Activated naive CD8-positive, alpha-beta T cell treated with anti-CD3 and anti-CD28 coated beads, Interleukin-2, amount 10 ng/mL, durations not matched to agents 7 days and 5 days (primary cell): ENCODE results near the gene TPBG. TPM values are rescaled to one million over a fixed set of nuclear protein-coding genes. Genes with fewer than 3 reads are reported as not detected.

Experiments
- ATAC-seq: fragments of 150-1000 bp; cut with Tn5 transposase; one replicate; pipeline ENCODE4 v1.10.0; 2021; ENCODE audit warnings: low read depth, moderate library complexity
- POLR2A ChIA-PET: fragments of 350-600 bp; sonication (Branson Sonifier 250); formaldehyde crosslinking; loops from one replicate; lab custom pipeline; 2021; ENCODE audit warnings: antibody characterized with exemption; lab: Charles Lee
- DNase-seq: peaks from one replicate; pipeline ENCODE4 v3.0.0; 2021
- H3K27ac Mint-ChIP-seq: one replicate; pipeline ENCODE4 v1.8.0; 2022; ENCODE audit warnings: mild to moderate bottlenecking, mixed read lengths
- H3K27me3 Mint-ChIP-seq: one replicate; pipeline ENCODE4 v1.8.0; 2022; ENCODE audit warnings: mild to moderate bottlenecking, moderate library complexity, mixed read lengths
- H3K36me3 Mint-ChIP-seq: one replicate; pipeline ENCODE4 v1.8.0; 2021; ENCODE audit warnings: mild to moderate bottlenecking, mixed read lengths
- H3K4me1 Mint-ChIP-seq: one replicate; pipeline ENCODE4 v1.8.0; 2021; ENCODE audit warnings: mixed read lengths
- H3K4me3 Mint-ChIP-seq: one replicate; pipeline ENCODE4 v1.8.0; 2022; ENCODE audit warnings: mild to moderate bottlenecking, moderate library complexity, mixed read lengths
- H3K9me3 Mint-ChIP-seq: one replicate; pipeline ENCODE4 v1.8.0; 2021; ENCODE audit warnings: mixed read lengths
- total RNA-seq, 2 experiments: library from RNA; stranded (reverse); gene quantifications; one replicate each; pipeline ENCODE4 v1.2.3, GENCODE V29; 2021

TPBG gene, protein sequence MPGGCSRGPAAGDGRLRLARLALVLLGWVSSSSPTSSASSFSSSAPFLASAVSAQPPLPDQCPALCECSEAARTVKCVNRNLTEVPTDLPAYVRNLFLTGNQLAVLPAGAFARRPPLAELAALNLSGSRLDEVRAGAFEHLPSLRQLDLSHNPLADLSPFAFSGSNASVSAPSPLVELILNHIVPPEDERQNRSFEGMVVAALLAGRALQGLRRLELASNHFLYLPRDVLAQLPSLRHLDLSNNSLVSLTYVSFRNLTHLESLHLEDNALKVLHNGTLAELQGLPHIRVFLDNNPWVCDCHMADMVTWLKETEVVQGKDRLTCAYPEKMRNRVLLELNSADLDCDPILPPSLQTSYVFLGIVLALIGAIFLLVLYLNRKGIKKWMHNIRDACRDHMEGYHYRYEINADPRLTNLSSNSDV
- under 1 TPM; 0.11 to 0.17 TPM for total RNA-seq

DNA sequence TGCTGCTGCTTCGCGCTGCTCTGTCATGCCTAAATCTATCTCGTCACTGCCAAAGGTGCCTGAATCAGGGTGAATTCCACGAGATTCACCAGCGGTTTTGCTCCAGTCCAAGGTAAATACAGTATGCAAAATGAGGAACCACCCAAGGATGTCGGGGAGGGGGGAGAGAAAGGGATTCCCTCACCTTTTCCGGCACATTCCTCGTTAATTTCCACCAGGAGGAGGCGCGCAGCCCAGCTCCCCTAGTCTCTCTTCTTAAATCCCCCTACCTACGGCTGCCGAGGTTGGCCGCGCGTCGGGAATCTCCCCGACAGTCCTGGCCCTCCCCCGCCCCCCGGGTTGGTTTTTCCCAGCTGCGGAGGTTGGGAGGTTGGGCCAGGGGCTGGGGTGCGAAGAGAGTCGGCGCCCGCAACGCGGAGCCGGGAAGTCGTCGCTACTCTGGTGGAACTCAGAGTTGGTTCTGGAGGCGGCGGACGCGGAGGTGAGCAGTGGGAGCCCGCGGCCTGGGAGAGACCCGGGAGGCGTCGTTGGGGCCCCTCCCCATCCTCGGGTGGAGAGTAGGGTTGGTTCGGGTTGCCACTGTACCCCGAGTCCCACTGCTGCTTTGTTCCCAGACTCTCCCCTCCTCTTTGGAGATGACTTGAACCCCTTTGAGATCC is at the start of gene TPBG:
Gene TPBG (plus strand): TSS at position 390 of the 659 bp plus-strand sequence. CDS start 1,145 bp downstream, outside the sequence.
- POLR2A ChIA-PET: no interaction called here
- Mint-ChIP-seq H3K27me3 (peaks cover 55% of the 10 kb centered on the region), H3K4me3 (peak within 1 kb of the TSS; percentile 79), H3K27ac (peak within 1 kb of the TSS; percentile 48), H3K4me1 (peaks cover 6% of the 10 kb centered on the region), H3K36me3 (no peaks in the 10 kb centered on the region), H3K9me3 (no peaks in the 10 kb centered on the region)
- ATAC-seq: no peak
- peak; percentile 28 for DNase-seq

DNA sequence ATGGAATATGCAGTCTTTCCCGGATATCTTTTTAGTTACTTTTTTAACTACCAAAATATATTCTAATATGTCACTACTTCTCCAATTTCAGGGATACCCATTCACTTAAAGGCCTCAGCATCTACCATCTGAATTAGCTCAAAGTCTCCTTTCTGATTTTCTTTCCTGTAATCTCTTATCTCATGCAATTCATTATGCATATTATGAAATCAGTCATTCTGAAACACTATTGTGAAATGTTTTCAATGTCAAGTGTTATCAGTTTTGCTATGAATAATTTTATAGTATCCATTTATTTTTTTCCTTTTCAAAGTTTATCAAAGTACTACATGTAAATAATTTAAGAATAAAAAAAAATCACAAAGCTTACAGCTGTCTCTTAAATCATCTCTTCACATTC is 41.2 kb upstream of the TPBG start:
- ATAC-seq: no peak
- no peak for DNase-seq
- Mint-ChIP-seq H3K27ac (no peak overlapping the region), H3K9me3 (no peaks in the 10 kb centered on the region), H3K4me1 (no peaks in the 10 kb centered on the region), H3K36me3 (no peaks in the 10 kb centered on the region), H3K27me3 (peaks cover 3% of the 10 kb centered on the region), H3K4me3 (no peak overlapping the region)
- POLR2A ChIA-PET: no interaction called here

DNA sequence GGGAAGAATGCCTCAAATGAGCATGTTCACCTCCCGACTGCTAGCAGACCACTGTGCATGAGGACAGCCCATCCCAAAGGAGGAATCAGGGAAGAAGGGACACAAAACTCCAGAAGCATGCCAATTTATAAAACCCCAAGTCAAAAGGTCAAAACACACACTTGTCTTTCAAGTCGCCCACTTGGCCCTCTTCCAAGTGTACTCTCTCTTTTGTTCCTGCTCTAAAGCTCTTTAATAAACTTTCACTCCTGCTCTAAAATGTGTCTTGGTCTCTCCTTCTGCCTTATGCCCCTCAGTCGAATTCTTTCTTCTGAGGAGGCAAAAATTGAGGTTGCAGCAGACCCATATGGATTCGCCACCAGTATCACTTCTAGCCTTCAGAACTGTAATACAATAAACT is 33.9 kb upstream of the TPBG start:
- H3K9me3 Mint-ChIP-seq: no peaks in the 10 kb centered on the region
- no peaks in the 10 kb centered on the region for H3K27me3 Mint-ChIP-seq
- H3K4me1 Mint-ChIP-seq: no peaks in the 10 kb centered on the region
- no peaks in the 10 kb centered on the region for H3K36me3 Mint-ChIP-seq
- ATAC-seq: no peak
- H3K4me3 Mint-ChIP-seq: no peak overlapping the region
- DNase-seq: no peak
- POLR2A ChIA-PET: no interaction called here
- H3K27ac Mint-ChIP-seq: no peak overlapping the region

DNA sequence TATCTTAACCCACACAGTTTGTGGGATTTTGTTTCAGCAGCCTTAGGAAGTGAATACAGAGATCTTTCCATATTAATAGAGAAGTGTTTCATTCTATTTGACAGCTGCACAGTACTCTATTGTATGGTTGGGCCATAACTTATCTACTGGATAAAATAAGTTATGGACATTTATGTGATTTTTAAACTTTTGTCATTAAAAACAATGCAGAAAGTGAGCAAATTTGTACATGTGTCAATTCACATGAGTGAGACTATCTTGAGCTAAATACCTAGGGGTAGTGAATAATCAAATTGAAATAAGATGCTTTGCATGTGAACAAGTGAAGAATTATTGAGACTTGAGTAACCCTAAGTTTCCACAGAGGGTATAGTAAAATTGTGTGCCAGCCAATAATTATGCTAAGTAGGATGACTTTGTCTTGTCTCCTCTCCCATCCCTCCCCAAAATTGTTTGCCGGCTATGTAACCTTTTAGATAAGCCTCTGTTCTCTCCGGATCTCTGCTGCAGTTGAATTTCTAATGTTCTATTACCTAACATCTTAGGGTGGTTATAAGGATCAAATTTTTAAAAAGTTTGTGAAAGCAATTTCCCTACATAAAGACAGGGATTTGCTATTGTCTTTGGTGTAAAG is 33.3 kb upstream of the TPBG start:
- H3K27ac Mint-ChIP-seq: no peak overlapping the region
- H3K36me3 Mint-ChIP-seq: no peaks in the 10 kb centered on the region
- no peaks in the 10 kb centered on the region for H3K27me3 Mint-ChIP-seq
- POLR2A ChIA-PET: no interaction called here
- no peak overlapping the region for H3K4me3 Mint-ChIP-seq
- no peaks in the 10 kb centered on the region for H3K4me1 Mint-ChIP-seq
- ATAC-seq (no peak), DNase-seq (no peak)
- H3K9me3 Mint-ChIP-seq: no peaks in the 10 kb centered on the region

DNA sequence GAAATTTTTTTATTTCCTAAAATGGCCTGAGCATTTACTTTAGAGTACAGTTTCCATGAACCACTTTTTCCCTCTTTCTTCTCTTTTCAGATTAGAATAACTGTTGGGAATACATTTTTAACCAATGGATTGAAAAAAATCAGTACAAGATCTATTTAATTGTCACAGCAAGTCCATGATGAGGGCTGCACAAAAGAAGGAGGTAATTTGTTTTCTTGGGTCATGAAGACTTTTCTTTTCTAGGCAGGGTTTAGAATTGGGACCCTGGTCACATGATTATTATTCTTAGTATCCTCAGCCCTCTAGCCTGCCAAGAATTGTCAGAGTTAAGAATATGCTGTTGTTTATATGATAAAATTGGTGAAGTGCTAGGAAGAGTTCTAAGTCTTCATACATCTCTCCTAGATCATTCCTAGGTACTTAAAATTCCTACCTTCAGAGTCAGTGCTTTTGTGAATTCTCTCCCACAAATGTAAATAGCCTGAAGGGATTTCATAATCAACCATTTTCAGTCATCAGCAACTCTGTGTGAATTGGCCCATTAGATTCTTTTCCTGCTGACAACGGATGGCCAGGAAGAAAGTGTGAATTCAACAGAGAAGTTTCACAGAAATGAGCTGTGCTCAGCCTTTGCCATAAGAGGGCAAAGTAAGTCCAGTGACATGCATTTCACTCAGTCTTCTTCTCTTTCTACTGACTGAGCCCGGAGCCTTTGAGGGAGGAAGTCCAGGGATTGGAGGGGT is 32.4 kb upstream of the TPBG start:
- DNase-seq (no peak), ATAC-seq (no peak)
- Mint-ChIP-seq H3K4me1 (no peaks in the 10 kb centered on the region), H3K27ac (no peak overlapping the region), H3K9me3 (no peaks in the 10 kb centered on the region), H3K4me3 (no peak overlapping the region), H3K36me3 (no peaks in the 10 kb centered on the region), H3K27me3 (peaks cover 4% of the 10 kb centered on the region)
- POLR2A ChIA-PET: no interaction called here

DNA sequence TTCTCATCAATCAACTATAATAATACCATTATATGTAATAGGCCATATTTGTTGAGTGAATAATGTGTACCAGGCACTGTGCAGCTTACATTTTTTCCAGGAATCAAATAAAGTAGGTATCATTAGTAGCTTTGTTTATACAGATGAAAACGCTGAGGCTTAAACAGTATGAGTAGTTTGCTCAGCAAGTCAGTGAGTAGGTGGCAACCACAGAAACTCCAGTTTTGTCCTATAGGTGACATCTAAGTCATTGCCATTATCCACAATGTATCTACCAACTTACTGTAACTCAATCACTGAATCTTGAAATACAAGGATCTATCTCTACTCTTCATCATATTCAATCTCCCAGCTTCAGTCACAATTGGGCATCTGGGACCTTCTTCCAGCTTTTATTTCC is 29.8 kb upstream of the TPBG start:
- Mint-ChIP-seq H3K4me3 (no peak overlapping the region), H3K27me3 (peaks cover 4% of the 10 kb centered on the region), H3K27ac (no peak overlapping the region), H3K9me3 (no peaks in the 10 kb centered on the region), H3K36me3 (no peaks in the 10 kb centered on the region), H3K4me1 (no peaks in the 10 kb centered on the region)
- no peak for DNase-seq
- POLR2A ChIA-PET: no interaction called here
- no peak for ATAC-seq

DNA sequence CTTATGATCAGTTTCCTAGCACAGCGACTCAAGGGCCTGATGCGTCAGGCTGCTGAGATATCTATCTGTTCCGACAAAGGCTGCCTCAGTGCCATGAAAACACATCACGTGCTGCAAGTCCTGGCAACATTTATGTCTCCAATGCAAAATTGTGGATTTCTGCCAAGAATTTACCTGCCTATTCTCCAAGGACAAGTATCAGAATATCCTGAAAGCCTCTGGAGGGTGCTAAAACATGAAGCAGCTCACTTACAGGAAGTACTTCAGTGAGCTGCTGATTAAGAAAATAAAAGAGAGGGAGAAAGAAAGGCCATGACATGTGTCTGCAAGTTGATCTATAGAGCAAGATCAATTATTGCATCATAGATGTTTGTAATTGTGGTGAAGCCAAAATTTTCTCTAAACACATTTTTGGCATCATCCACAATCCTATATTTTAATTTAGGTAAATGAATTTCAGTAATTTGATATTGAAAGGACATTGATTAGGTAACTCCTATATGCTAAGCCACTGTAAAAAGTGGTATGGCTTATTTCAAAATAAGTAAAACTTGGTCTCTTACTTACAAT is 25.8 kb upstream of the TPBG start:
- H3K36me3 Mint-ChIP-seq: no peaks in the 10 kb centered on the region
- no peaks in the 10 kb centered on the region for H3K9me3 Mint-ChIP-seq
- H3K4me1 Mint-ChIP-seq: no peaks in the 10 kb centered on the region
- no peak for DNase-seq
- no peak overlapping the region for H3K4me3 Mint-ChIP-seq
- ATAC-seq: no peak
- no peak overlapping the region for H3K27ac Mint-ChIP-seq
- POLR2A ChIA-PET: no interaction called here
- H3K27me3 Mint-ChIP-seq: peaks cover 4% of the 10 kb centered on the region

DNA sequence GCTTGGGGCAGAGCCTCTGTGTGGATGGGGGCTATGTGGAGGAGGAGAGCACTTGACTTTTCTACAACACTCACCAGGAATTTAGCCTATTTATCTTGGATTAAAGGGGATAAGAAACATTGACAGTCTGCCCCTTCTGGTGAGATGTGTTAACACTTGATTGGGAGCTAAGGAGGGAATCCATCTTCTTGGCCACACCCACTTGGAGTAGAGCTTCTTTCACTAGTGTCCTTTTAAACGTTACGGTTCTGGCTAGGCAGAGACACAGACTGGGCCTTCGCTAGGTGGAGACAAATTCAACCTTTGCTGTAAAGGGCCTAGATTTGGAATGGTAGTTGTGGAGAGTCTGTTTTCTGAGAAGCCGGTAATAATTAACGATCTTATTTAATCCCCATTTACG is 15.5 kb upstream of the TPBG start:
- Mint-ChIP-seq H3K4me3 (no peak overlapping the region), H3K27me3 (peaks cover 4% of the 10 kb centered on the region), H3K36me3 (no peaks in the 10 kb centered on the region), H3K4me1 (no peaks in the 10 kb centered on the region), H3K27ac (no peak overlapping the region), H3K9me3 (peaks cover 1% of the 10 kb centered on the region)
- POLR2A ChIA-PET: no interaction called here
- DNase-seq (no peak), ATAC-seq (no peak)

DNA sequence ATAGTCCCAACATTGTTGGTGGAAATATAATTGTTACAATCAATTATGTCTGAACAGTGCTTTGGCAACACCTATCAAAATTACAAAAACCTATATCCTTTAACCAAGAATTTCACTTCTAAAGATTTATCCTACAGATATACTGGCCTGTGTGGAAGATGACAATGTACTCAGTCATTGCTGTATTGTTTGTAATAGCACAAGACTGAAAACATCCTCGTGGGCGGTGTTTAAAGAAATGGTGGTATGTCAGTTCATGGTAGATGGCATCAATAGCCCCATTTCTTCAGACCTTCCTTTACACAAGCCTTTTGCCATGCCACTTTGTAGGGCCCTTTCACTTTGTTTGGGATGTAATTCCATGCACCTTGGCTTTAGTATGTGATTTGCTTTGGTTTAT is 9.8 kb upstream of the TPBG start:
- Mint-ChIP-seq H3K27me3 (peaks cover 2% of the 10 kb centered on the region), H3K4me3 (no peak overlapping the region), H3K27ac (no peak overlapping the region), H3K36me3 (no peaks in the 10 kb centered on the region), H3K4me1 (no peaks in the 10 kb centered on the region), H3K9me3 (no peaks in the 10 kb centered on the region)
- ATAC-seq: no peak
- POLR2A ChIA-PET: no interaction called here
- DNase-seq: no peak

DNA sequence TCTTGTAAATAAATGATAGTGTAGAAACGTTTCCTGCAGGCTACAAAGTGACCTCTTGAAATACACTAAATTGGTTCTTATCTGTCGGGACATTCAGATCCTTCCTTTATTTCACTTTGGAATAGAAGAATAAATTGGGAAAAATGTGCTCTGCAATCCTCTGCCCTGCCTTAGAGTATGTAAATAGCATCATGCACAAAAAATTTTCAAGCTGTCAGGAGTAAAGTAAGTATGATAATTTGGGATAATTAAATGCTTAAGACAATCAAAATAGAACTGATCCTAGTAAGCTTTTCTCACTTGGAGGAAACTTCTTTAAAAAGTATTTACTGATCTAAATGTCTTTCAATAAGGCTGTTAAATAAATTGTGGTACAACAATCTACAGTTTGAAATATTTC is 3.1 kb upstream of the TPBG start:
- ATAC-seq: no peak
- H3K27me3 Mint-ChIP-seq: peaks cover 42% of the 10 kb centered on the region

DNA sequence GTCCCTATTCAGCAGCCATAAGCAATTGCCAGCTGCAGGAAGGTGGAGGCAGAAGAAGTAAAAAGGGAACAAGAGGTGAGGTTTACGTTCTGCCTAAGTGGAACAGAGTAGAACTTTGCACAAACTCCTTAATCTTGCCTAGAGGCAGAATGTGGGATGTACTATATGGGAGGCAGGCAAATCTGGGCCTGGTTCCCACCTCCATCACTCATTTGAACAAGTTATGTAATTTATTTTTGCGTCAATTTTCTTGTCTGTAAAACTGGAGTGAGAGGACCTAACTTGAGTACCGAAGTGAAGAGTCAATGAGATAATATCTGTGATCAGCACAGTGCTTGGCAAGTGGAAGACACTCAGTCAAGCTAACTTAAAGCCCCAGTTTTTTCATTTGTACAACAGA is 2.0 kb upstream of the TPBG start:
- POLR2A ChIA-PET: no interaction called here
- ATAC-seq (no peak), DNase-seq (no peak)
- Mint-ChIP-seq H3K36me3 (no peaks in the 10 kb centered on the region), H3K4me3 (no peak overlapping the region), H3K27me3 (peaks cover 52% of the 10 kb centered on the region), H3K9me3 (no peaks in the 10 kb centered on the region), H3K4me1 (peaks cover 6% of the 10 kb centered on the region), H3K27ac (no peak overlapping the region)

More for the DNA sequence above, 3.1 kb upstream of the TPBG start:
- no peak for DNase-seq
- Mint-ChIP-seq H3K4me1 (peaks cover 6% of the 10 kb centered on the region), H3K27ac (no peak overlapping the region), H3K36me3 (no peaks in the 10 kb centered on the region), H3K9me3 (no peaks in the 10 kb centered on the region), H3K4me3 (no peak overlapping the region)
- POLR2A ChIA-PET: no interaction called here

DNA sequence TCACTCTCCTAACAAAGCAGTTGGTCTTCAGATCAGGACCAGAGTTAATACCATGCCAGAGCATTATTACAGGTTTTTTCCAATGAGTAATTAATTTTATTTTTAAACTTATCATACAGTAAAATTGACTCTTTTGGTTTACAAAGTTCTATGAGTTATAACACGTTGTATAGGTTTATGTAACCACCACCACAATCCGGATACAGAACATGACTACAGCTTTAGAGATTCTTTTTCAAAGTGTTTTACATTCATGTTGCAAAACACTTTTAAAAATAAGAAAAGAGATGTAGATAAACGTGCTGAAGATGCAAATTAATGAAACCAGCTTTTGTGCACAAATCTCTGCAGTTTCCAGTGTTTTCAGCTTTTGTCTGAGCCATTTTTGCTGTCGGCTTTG is 1.5 kb upstream of the TPBG start:
- POLR2A ChIA-PET: no interaction called here
- no peak for DNase-seq

DNA sequence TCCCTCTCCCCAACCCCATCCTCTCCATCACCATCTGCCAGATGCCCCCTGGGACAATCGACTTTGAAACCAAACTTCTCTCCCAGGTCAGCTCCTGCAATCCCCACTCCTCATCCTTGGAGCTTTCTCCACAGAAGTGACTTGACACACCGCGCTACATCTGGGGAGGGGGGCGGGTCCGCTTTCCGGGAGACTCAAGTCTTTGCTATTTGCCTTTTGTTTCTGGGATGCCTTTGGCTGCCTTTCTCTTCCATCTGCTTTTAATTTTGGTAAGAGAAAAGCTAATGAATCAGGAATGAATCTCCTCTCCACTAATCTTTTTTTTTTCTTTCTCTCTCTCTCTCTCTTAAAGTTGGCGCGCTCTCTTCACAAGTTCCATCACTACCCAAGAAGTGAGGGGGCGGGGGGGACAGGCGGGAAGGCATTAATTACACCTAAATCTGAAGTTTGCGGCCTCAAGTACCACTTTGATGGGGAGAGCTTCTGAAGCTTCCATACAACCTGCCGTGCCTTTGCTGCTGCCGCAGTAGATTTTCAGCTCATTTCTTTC is 664 bp upstream of the TPBG start:
- Mint-ChIP-seq H3K4me1 (peaks cover 6% of the 10 kb centered on the region), H3K27ac (no peak overlapping the region), H3K36me3 (no peaks in the 10 kb centered on the region), H3K9me3 (no peaks in the 10 kb centered on the region), H3K4me3 (no peak overlapping the region), H3K27me3 (peaks cover 55% of the 10 kb centered on the region)
- no peak for DNase-seq
- POLR2A ChIA-PET: no interaction called here
- no peak for ATAC-seq

More for the DNA sequence above, 1.5 kb upstream of the TPBG start:
- ATAC-seq: no peak
- Mint-ChIP-seq H3K36me3 (no peaks in the 10 kb centered on the region), H3K4me1 (peaks cover 6% of the 10 kb centered on the region), H3K27ac (no peak overlapping the region), H3K4me3 (no peak overlapping the region), H3K27me3 (peaks cover 56% of the 10 kb centered on the region), H3K9me3 (no peaks in the 10 kb centered on the region)
